Upper lobe of right lung (tissue), 1 donor: ENCODE data around the gene BCL2L11. TPM values are rescaled to one million over a fixed set of nuclear protein-coding genes. Genes with fewer than 3 reads are reported as not detected.

Experiments used
- ATAC-seq: fragments of 200-7000 bp; cut with Tn5 transposase; one replicate; pipeline ENCODE4 v1.9.1; 2020; ENCODE audit warnings: mild to moderate bottlenecking, moderate library complexity
- DNase-seq: peaks from one replicate; pipeline ENCODE4 v3.0.0-alpha.2; 2020
- H3K27ac ChIP-seq: fragments of 200-600 bp; one replicate; pipeline ENCODE4 v1.8.0; 2022
- H3K27me3 ChIP-seq: fragments of 200-600 bp; one replicate; pipeline ENCODE4 v1.8.0; 2022; ENCODE audit warnings: mild to moderate bottlenecking
- H3K36me3 ChIP-seq: fragments of 200-600 bp; one replicate; pipeline ENCODE4 v1.8.0; 2022
- H3K4me1 ChIP-seq: fragments of 200-600 bp; one replicate; pipeline ENCODE4 v1.8.0; 2022
- H3K4me3 ChIP-seq: fragments of 200-600 bp; one replicate; pipeline ENCODE4 v1.8.0; 2022; ENCODE audit warnings: mild to moderate bottlenecking
- H3K9me3 ChIP-seq: fragments of 200-600 bp; one replicate; pipeline ENCODE4 v1.8.0; 2022
- CTCF ChIP-seq: fragments of 200-600 bp; IDR thresholded peaks from one replicate; pipeline ENCODE4 v1.8.0; 2022; ENCODE audit warnings: antibody characterized with exemption
- intact Hi-C: fragments of 100-400 bp; cut with DNase I; formaldehyde crosslinking; loops from one replicate; pipeline ENCODE4 v1.11.0; 2022
- total RNA-seq: library from RNA; stranded (reverse); fragmentation: NEBNext Ultra II Directional; extraction: Animal tissue kit (Norgen Biotek cat#: 25700); gene quantifications from one replicate; pipeline ENCODE4 v1.2.1, GENCODE V29; 2021
- donor health status: DM: no; HTN: yes; CAD: no; lungs with severe emphysema.

Gene BCL2L11
- total RNA-seq, 1 donor from 2014 or later: 23.9 TPM

GRCh38 chr2:111118981-111119821 lies 1.5 kb upstream of the BCL2L11 start:
- peak; percentile 69 for DNase-seq
- intact Hi-C loops: no loop called here
- ATAC-seq: no peak
- TF ChIP-seq CTCF: no peak
- H3K27ac ChIP-seq: no peak overlapping the region
- peaks cover 32% of the 10 kb centered on the region for H3K4me1 ChIP-seq
- no peaks in the 10 kb centered on the region for H3K9me3 ChIP-seq
- peaks cover 4% of the 10 kb centered on the region for H3K27me3 ChIP-seq
- H3K36me3 ChIP-seq: peaks cover 6% of the 10 kb centered on the region
- peak overlapping the region; percentile 91 for H3K4me3 ChIP-seq

- Histone ChIP-seq H3K27ac (peak overlapping the region; percentile 37), H3K4me1 (peaks cover 32% of the 10 kb centered on the region), H3K4me3 (peak overlapping the region; percentile 91), H3K9me3 (no peaks in the 10 kb centered on the region), H3K36me3 (peaks cover 12% of the 10 kb centered on the region), H3K27me3 (peaks cover 4% of the 10 kb centered on the region)
- DNase-seq (no peak), ATAC-seq (no peak)
- no peak for TF ChIP-seq CTCF
- intact Hi-C loops: no loop called here
These were observed 877 bp upstream of the BCL2L11 start for GRCh38 chr2:111119822-111120252.

- Histone ChIP-seq H3K9me3 (no peaks in the 10 kb centered on the region), H3K27ac (peak overlapping the region; percentile 77), H3K4me1 (peaks cover 41% of the 10 kb centered on the region), H3K27me3 (peaks cover 4% of the 10 kb centered on the region), H3K36me3 (peaks cover 26% of the 10 kb centered on the region), H3K4me3 (peak overlapping the region; percentile 91)
- no peak for TF ChIP-seq CTCF
- ATAC-seq (peak; percentile 1), DNase-seq (peak; percentile 81)
- intact Hi-C loops: no loop called here
These were observed 514 bp downstream of the BCL2L11 start for GRCh38 chr2:111121028-111121827.

- Histone ChIP-seq H3K27me3 (peaks cover 4% of the 10 kb centered on the region), H3K9me3 (no peaks in the 10 kb centered on the region), H3K36me3 (peaks cover 31% of the 10 kb centered on the region), H3K4me1 (peaks cover 37% of the 10 kb centered on the region), H3K27ac (peak overlapping the region; percentile 77), H3K4me3 (peak overlapping the region; percentile 91)
- intact Hi-C loops: no loop called here
- ATAC-seq: peak; percentile 86
- TF ChIP-seq CTCF: no peak
- DNase-seq: peak; percentile 95
These were observed 1.3 kb downstream of the BCL2L11 start for GRCh38 chr2:111121828-111122630.
